ENCODE measurements around the gene EPC2. TPM values are rescaled to one million over a fixed set of nuclear protein-coding genes. Genes with fewer than 3 reads are reported as not detected.
"Not testable (repeated sequence)": the region's sequence is repeated elsewhere in the genome, so short reads cannot be mapped to it uniquely, and the experiment has no call there.

EPC2 gene
- total RNA-seq, 1 experiment from 2014 or later: 30.2 TPM

- no peak for TF ChIP-seq TCF7L2 (IDR thresholded peaks at IDR 0.05; ENCODE audit: low read depth, low read length)
- no peak for TF ChIP-seq POLR2AphosphoS5 (IDR thresholded peaks at IDR 0.05; ENCODE audit: low read depth, low read length)
- no peak for TF ChIP-seq SIN3A (IDR thresholded peaks at IDR 0.05; ENCODE audit: borderline replicate concordance, insufficient read depth, low read depth, low read length)
- no peak for TF ChIP-seq REST (IDR thresholded peaks at IDR 0.05; ENCODE audit: insufficient read depth in 1 of 2, low read depth in 2 of 2, low read length in 1 of 2)
- TF ChIP-seq, protein P1, sequence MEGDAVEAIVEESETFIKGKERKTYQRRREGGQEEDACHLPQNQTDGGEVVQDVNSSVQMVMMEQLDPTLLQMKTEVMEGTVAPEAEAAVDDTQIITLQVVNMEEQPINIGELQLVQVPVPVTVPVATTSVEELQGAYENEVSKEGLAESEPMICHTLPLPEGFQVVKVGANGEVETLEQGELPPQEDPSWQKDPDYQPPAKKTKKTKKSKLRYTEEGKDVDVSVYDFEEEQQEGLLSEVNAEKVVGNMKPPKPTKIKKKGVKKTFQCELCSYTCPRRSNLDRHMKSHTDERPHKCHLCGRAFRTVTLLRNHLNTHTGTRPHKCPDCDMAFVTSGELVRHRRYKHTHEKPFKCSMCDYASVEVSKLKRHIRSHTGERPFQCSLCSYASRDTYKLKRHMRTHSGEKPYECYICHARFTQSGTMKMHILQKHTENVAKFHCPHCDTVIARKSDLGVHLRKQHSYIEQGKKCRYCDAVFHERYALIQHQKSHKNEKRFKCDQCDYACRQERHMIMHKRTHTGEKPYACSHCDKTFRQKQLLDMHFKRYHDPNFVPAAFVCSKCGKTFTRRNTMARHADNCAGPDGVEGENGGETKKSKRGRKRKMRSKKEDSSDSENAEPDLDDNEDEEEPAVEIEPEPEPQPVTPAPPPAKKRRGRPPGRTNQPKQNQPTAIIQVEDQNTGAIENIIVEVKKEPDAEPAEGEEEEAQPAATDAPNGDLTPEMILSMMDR (IDR thresholded peaks at IDR 0.05): no peak
- in situ Hi-C loops (cut with HindIII; ENCODE audit: low pct_unique_long_range_greater_than_20kb, low sequenced_read_pairs): no loop called here
- CTCF ChIA-PET: no interaction called here
- intact Hi-C loops (cut with micrococcal nuclease; ENCODE audit: unreplicated experiment): no loop called here
- BruUV-seq (replicated peaks): no TSS peak
- Histone ChIP-seq H3K27ac (ENCODE audit: low read length) (no peak overlapping the region), H3K36me3 (ENCODE audit: control insufficient read depth, insufficient read depth, low read length) (no peaks in the 10 kb centered on the region), H3K4me3 (ENCODE audit: low read depth in 2 of 2, low read length in 2 of 2) (no peak overlapping the region), H3K4me1 (ENCODE audit: control insufficient read depth, insufficient read depth, low read length) (no peaks in the 10 kb centered on the region), H3K27me3 (ENCODE audit: control insufficient read depth, insufficient read depth, low read length) (no peaks in the 10 kb centered on the region), H3K9me3 (ENCODE audit: control insufficient read depth, insufficient read depth, low read depth, low read length) (no peaks in the 10 kb centered on the region)
- ATAC-seq: no peak
- POLR2A ChIA-PET: no interaction called here
- DNase-seq (ENCODE audit: low read depth, low spot score): no peak
Measured at GRCh38 chr2:148681443-148681842, 36.9 kb downstream of the EPC2 start.

DNA sequence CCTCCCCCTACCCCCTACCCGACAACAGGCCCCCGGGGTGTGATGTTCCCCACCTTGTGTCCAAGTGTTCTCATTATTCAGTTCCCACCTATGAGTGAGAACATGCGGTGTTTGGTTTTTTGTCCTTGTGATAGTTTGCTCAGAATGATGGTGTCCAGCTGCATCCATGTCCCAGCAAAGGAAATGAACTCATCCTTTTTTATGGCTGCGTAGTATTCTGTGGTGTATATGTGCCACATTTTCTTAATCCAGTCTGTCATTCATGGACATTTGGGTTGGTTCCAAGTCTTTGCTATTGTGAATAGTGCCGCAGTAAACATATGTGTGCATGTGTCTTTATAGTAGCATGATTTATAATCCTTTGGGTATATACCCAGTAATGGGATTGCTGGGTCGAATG, 37.3 kb downstream of the EPC2 start:
- DNase-seq (ENCODE audit: low read depth, low spot score); H3K4me3 ChIP-seq (ENCODE audit: low read depth in 2 of 2, low read length in 2 of 2); in situ Hi-C loops (cut with HindIII; ENCODE audit: low pct_unique_long_range_greater_than_20kb, low sequenced_read_pairs); H3K4me1 ChIP-seq (ENCODE audit: control insufficient read depth, insufficient read depth, low read length); ATAC-seq; H3K27me3 ChIP-seq (ENCODE audit: control insufficient read depth, insufficient read depth, low read length); intact Hi-C loops (cut with micrococcal nuclease; ENCODE audit: unreplicated experiment); BruUV-seq (replicated peaks); H3K36me3 ChIP-seq (ENCODE audit: control insufficient read depth, insufficient read depth, low read length); H3K9me3 ChIP-seq (ENCODE audit: control insufficient read depth, insufficient read depth, low read depth, low read length); CTCF ChIA-PET; H3K27ac ChIP-seq (ENCODE audit: low read length); POLR2A ChIA-PET: not testable (repeated sequence)

DNA sequence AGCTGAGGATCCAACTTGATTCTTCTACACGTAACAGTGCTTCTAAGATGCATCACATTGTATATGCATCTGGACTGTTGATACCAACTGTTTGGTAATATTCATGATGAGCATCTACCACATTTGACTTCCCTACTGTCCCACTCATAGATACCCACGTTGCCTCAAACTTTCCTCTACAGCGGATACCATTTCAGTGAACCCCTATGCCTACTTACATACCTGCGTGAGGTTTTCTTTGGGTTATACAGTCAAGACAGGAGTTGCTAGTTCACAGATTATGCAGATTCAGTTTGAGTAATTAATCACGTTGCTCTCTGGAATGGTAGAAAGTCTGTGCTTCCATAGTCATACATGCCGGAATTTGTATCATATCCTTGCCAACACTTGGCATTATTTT, 40.0 kb downstream of the EPC2 start:
- Histone ChIP-seq H3K27me3 (ENCODE audit: control insufficient read depth, insufficient read depth, low read length) (no peaks in the 10 kb centered on the region), H3K27ac (ENCODE audit: low read length) (no peak overlapping the region), H3K36me3 (ENCODE audit: control insufficient read depth, insufficient read depth, low read length) (no peaks in the 10 kb centered on the region), H3K4me1 (ENCODE audit: control insufficient read depth, insufficient read depth, low read length) (no peaks in the 10 kb centered on the region), H3K4me3 (ENCODE audit: low read depth in 2 of 2, low read length in 2 of 2) (no peak overlapping the region), H3K9me3 (ENCODE audit: control insufficient read depth, insufficient read depth, low read depth, low read length) (no peaks in the 10 kb centered on the region)
- DNase-seq (ENCODE audit: low read depth, low spot score): no peak
- ChIA-PET CTCF (no interaction called here), POLR2A (no interaction called here)
- intact Hi-C loops (cut with micrococcal nuclease; ENCODE audit: unreplicated experiment): no loop called here
- BruUV-seq (replicated peaks): no TSS peak
- in situ Hi-C loops (cut with HindIII; ENCODE audit: low pct_unique_long_range_greater_than_20kb, low sequenced_read_pairs): no loop called here
- TF ChIP-seq REST (IDR thresholded peaks at IDR 0.05; ENCODE audit: insufficient read depth in 1 of 2, low read depth in 2 of 2, low read length in 1 of 2) (no peak), TCF7L2 (IDR thresholded peaks at IDR 0.05; ENCODE audit: low read depth, low read length) (no peak), SIN3A (IDR thresholded peaks at IDR 0.05; ENCODE audit: borderline replicate concordance, insufficient read depth, low read depth, low read length) (no peak), POLR2AphosphoS5 (IDR thresholded peaks at IDR 0.05; ENCODE audit: low read depth, low read length) (no peak)
- TF ChIP-seq, protein P1 (IDR thresholded peaks at IDR 0.05): no peak
- no peak for ATAC-seq
